ENCODE data around the gene PKMYT1.

- no peak for TF ChIP-seq EZH2 (IDR thresholded peaks at IDR 0.05; ENCODE audit: borderline replicate concordance, low read length)
- TF ChIP-seq, protein P1, sequence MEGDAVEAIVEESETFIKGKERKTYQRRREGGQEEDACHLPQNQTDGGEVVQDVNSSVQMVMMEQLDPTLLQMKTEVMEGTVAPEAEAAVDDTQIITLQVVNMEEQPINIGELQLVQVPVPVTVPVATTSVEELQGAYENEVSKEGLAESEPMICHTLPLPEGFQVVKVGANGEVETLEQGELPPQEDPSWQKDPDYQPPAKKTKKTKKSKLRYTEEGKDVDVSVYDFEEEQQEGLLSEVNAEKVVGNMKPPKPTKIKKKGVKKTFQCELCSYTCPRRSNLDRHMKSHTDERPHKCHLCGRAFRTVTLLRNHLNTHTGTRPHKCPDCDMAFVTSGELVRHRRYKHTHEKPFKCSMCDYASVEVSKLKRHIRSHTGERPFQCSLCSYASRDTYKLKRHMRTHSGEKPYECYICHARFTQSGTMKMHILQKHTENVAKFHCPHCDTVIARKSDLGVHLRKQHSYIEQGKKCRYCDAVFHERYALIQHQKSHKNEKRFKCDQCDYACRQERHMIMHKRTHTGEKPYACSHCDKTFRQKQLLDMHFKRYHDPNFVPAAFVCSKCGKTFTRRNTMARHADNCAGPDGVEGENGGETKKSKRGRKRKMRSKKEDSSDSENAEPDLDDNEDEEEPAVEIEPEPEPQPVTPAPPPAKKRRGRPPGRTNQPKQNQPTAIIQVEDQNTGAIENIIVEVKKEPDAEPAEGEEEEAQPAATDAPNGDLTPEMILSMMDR (conservative IDR thresholded peaks at IDR 0.05 in 1 of 2, IDR thresholded peaks at IDR 0.05 in 1 of 2; ENCODE audit: extremely low read depth in 1 of 2, insufficient read depth in 1 of 2, low read depth in 1 of 2, low read length in 2 of 2), result no peak
These were observed 28.4 kb upstream of the PKMYT1 start for GRCh38 chr16:3008690-3009037.

Data from mammary epithelial cell (primary cell).